ENCODE measurements around the gene LRBA. TPM values are rescaled to one million over a fixed set of nuclear protein-coding genes. Genes with fewer than 3 reads are reported as not detected.
A peak's percentile ranks its signal among the peaks of the same experiment; 100 is the strongest.

The LRBA gene
- total RNA-seq, 6 experiments from 2014 or later, result 13.6 to 17.6 (median 15.0) TPM

DNA sequence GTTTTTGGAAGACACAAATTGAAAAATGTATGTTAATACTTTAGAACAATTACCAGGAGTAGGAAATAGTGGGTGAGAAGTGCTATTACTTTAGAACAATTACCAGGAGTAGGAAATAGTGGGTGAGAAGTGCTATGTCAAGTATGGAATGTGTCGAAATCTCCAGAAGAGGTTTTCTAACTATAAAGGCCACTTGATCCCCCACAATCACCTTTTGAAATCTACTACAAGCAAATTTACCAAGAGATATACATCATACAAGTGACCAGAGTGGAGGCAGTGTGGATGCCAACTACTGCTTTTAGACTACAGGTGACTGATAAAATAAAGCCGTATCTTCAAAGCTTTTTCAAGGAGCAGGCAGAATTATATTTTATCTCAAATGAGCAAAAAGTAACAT lies 390.1 kb downstream of the LRBA start:
- TF ChIP-seq, protein P1, sequence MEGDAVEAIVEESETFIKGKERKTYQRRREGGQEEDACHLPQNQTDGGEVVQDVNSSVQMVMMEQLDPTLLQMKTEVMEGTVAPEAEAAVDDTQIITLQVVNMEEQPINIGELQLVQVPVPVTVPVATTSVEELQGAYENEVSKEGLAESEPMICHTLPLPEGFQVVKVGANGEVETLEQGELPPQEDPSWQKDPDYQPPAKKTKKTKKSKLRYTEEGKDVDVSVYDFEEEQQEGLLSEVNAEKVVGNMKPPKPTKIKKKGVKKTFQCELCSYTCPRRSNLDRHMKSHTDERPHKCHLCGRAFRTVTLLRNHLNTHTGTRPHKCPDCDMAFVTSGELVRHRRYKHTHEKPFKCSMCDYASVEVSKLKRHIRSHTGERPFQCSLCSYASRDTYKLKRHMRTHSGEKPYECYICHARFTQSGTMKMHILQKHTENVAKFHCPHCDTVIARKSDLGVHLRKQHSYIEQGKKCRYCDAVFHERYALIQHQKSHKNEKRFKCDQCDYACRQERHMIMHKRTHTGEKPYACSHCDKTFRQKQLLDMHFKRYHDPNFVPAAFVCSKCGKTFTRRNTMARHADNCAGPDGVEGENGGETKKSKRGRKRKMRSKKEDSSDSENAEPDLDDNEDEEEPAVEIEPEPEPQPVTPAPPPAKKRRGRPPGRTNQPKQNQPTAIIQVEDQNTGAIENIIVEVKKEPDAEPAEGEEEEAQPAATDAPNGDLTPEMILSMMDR (IDR thresholded peaks at IDR 0.05), result no peak
- H3K27ac Mint-ChIP-seq, result no peak overlapping the region
- no peak for DNase-seq

DNA sequence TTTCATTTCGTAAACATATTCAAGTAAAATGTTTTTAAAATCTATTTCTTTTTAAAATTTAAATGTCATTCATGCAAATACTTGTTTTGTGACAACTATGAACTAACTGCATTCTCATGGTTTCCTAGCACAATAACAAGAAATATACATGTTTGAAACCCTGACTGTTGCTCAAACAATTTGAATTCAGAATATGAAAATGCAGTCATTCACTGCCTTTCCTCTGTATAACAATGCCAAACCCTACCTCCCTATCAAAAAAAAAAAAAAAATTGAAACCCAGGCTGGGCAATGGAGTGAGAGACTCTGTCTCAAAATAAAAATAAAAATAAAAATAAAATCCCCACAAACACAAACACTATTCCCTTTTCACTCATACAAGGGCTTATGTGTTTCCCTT lies 391.0 kb downstream of the LRBA start:
- TF ChIP-seq, protein P1 (IDR thresholded peaks at IDR 0.05), result no peak
- H3K27me3 Mint-ChIP-seq (ENCODE audit: insufficient read depth), result no peaks in the 10 kb centered on the region
- H3K36me3 Mint-ChIP-seq (ENCODE audit: low read depth), result peaks cover 4% of the 10 kb centered on the region; the same call in 1 of the 2 replicates
- no peak for DNase-seq
- H3K4me3 Mint-ChIP-seq, result no peak overlapping the region
- no peaks in the 10 kb centered on the region for H3K4me1 Mint-ChIP-seq (ENCODE audit: low read depth)
- no peak overlapping the region for H3K27ac Mint-ChIP-seq
- no peaks in the 10 kb centered on the region for H3K9me3 Mint-ChIP-seq

More for the DNA sequence above, 390.1 kb downstream of the LRBA start:
- Mint-ChIP-seq H3K4me3 (no peak overlapping the region), H3K36me3 (ENCODE audit: low read depth) (peaks cover 4% of the 10 kb centered on the region; the same call in 1 of the 2 replicates), H3K27me3 (ENCODE audit: insufficient read depth) (no peaks in the 10 kb centered on the region), H3K4me1 (ENCODE audit: low read depth) (no peaks in the 10 kb centered on the region), H3K9me3 (no peaks in the 10 kb centered on the region)

DNA sequence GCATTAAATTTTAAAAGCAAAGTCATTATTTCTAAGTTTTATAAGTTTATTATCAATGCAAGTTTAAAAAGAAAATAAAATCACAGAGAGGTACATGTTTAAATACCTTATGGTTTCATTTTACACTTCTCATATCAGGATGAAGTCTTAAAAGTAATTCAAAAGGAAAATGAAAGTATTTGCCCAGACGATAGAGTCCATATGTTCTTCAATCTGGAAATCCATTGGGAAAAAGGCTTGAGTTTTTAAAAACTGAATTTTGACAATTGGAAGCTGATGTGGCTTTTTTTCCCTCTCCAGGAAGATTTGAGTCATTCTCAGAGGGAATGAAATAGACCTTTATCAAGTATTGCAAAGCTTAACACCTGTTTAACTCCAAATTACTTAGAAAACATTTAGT lies 396.0 kb downstream of the LRBA start:
- H3K4me3 Mint-ChIP-seq, result peak overlapping the region; percentile 15; the same call in 1 of the 2 replicates
- H3K27ac Mint-ChIP-seq, result no peak overlapping the region
- H3K36me3 Mint-ChIP-seq (ENCODE audit: low read depth), result peaks cover 4% of the 10 kb centered on the region; the same call in 1 of the 2 replicates
- no peaks in the 10 kb centered on the region for H3K9me3 Mint-ChIP-seq
- DNase-seq, result no peak
- H3K4me1 Mint-ChIP-seq (ENCODE audit: low read depth), result no peaks in the 10 kb centered on the region
- no peaks in the 10 kb centered on the region for H3K27me3 Mint-ChIP-seq (ENCODE audit: insufficient read depth)
- TF ChIP-seq, protein P1 (IDR thresholded peaks at IDR 0.05), result no peak

DNA sequence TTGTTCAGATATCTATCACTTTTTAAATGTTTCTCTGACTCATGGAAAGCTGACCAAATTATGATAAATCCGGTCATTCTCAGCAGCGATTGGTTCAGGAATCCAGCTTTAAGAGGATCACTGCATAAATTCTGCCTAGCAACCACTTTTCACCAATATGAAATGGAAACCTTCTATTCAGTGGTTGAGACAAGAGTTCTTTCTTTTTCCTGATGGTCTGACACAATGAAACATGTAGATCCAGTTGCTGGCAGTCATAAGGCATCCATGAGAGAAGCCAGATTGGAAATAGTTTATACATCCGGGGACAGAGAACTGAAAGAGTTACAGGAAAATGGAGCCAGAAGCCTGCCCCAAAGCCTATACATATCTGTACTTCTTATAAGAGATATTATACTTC lies 406.0 kb downstream of the LRBA start:
- no peaks in the 10 kb centered on the region for H3K36me3 Mint-ChIP-seq (ENCODE audit: low read depth)
- no peak overlapping the region for H3K27ac Mint-ChIP-seq
- DNase-seq, result no peak
- no peaks in the 10 kb centered on the region for H3K9me3 Mint-ChIP-seq
- H3K4me1 Mint-ChIP-seq (ENCODE audit: low read depth), result no peaks in the 10 kb centered on the region
- TF ChIP-seq, protein P1 (IDR thresholded peaks at IDR 0.05), result no peak
- H3K27me3 Mint-ChIP-seq (ENCODE audit: insufficient read depth), result no peaks in the 10 kb centered on the region
- H3K4me3 Mint-ChIP-seq, result no peak overlapping the region

DNA sequence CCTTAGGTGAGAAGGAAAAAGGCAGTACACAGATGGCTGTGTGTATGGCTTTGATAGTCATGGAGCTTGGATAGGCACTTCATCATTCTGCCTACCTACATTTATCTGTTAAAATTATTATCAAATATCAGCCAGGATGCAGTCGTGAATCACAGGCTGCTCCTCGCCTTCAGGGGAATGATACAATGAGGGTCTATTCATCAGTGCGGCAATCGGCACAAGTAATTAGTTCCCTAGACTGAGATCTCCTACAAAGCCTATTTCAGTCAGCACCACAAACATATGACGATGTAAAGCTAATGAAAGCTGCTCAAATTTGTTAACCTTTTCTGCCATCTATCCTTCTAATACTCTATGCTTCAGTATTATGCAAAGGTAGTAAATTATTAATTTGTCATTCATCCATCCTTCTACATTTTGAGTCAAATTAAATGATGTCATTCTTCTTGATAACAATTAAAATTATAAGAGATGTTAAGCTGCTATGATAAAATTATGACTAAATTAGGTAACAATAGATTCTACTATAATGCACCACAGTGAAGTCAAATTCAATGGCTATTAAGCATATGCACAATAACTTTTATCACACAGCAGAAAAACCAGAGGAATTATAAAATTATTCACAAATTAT lies 414.2 kb downstream of the LRBA start:
- DNase-seq, result no peak
- no peak overlapping the region for H3K4me3 Mint-ChIP-seq
- no peaks in the 10 kb centered on the region for H3K4me1 Mint-ChIP-seq (ENCODE audit: low read depth)
- H3K36me3 Mint-ChIP-seq (ENCODE audit: low read depth), result no peaks in the 10 kb centered on the region
- TF ChIP-seq, protein P1 (IDR thresholded peaks at IDR 0.05), result no peak
- no peak overlapping the region for H3K27ac Mint-ChIP-seq
- no peaks in the 10 kb centered on the region for H3K9me3 Mint-ChIP-seq
- no peaks in the 10 kb centered on the region for H3K27me3 Mint-ChIP-seq (ENCODE audit: insufficient read depth)

Data from HFFc6 (cell line).